Mesendoderm (in vitro differentiated cells): ENCODE data around the gene CSHL1.
"Not testable (repeated sequence)": the region's sequence is repeated elsewhere in the genome, so short reads cannot be mapped to it uniquely, and the experiment has no call there.

ENCODE experiments used
- DNase-seq: peaks from one replicate; pipeline ENCODE4 v3.0.0; 2013
- H2AK5ac ChIP-seq: 2 replicates; pipeline ENCODE4 v1.6.1; 2013; ENCODE audit warnings: low read length, inconsistent platforms
- H2BK120ac ChIP-seq: 2 replicates; pipeline ENCODE4 v1.6.1; 2013; ENCODE audit warnings: low read depth, mild to moderate bottlenecking, low read length, moderate library complexity, mixed read lengths
- H2BK15ac ChIP-seq: replicated peaks from 2 replicates; pipeline ENCODE4 v1.6.1; 2013; ENCODE audit warnings: low read depth, mild to moderate bottlenecking, moderate library complexity
- H2BK5ac ChIP-seq: 2 replicates; pipeline ENCODE4 v1.6.1; 2013; ENCODE audit warnings: low read length, inconsistent platforms
- H3K18ac ChIP-seq: 2 replicates; pipeline ENCODE4 v1.6.1; 2013; ENCODE audit warnings: mild to moderate bottlenecking, low read length, mixed read lengths
- H3K23ac ChIP-seq: one replicate; pipeline ENCODE4 v1.6.1; 2013; ENCODE audit warnings: low read length
- H3K27ac ChIP-seq: 2 replicates; pipeline ENCODE4 v1.5.1; 2013; ENCODE audit warnings: low read depth, mild to moderate bottlenecking, inconsistent platforms, low read length, moderate library complexity
- H3K27me3 ChIP-seq: 2 replicates; pipeline ENCODE4 v1.6.1; 2013; ENCODE audit warnings: low read length, control low read depth, mild to moderate bottlenecking, inconsistent platforms; ENCODE audit not compliant: insufficient read depth, poor library complexity
- H3K36me3 ChIP-seq: 2 replicates; pipeline ENCODE4 v1.6.1; 2013; ENCODE audit warnings: low read length, inconsistent platforms; ENCODE audit not compliant: control insufficient read depth, insufficient read depth
- H3K4ac ChIP-seq: one replicate; pipeline ENCODE4 v1.6.1; 2013; ENCODE audit warnings: low read depth, mild to moderate bottlenecking, low read length, moderate library complexity
- H3K4me1 ChIP-seq: 2 replicates; pipeline ENCODE4 v1.6.1; 2013; ENCODE audit warnings: low read depth, low read length, inconsistent platforms; ENCODE audit not compliant: control insufficient read depth
- H3K4me2 ChIP-seq: 2 replicates; pipeline ENCODE4 v1.6.1; 2013; ENCODE audit warnings: low read length
- H3K4me3 ChIP-seq: 2 replicates; pipeline ENCODE4 v1.5.1; 2013; ENCODE audit warnings: mild to moderate bottlenecking, low read length
- H3K56ac ChIP-seq: one replicate; pipeline ENCODE4 v1.6.1; 2013; ENCODE audit warnings: low read length
- H3K79me1 ChIP-seq: 2 replicates; pipeline ENCODE4 v1.6.1; 2013; ENCODE audit warnings: low read length, inconsistent platforms
- H3K79me2 ChIP-seq: 2 replicates; pipeline ENCODE4 v1.6.1; 2013; ENCODE audit warnings: mild to moderate bottlenecking, low read length; ENCODE audit not compliant: control insufficient read depth, insufficient read depth
- H3K9ac ChIP-seq: 2 replicates; pipeline ENCODE4 v1.6.1; 2013; ENCODE audit warnings: low read length, inconsistent platforms
- H4K5ac ChIP-seq: one replicate; pipeline ENCODE4 v1.6.1; 2013; ENCODE audit warnings: low read length
- H4K8ac ChIP-seq: one replicate; pipeline ENCODE4 v1.6.1; 2013; ENCODE audit warnings: low read depth, mild to moderate bottlenecking, control low read depth, low read length, moderate library complexity
- WGBS: extraction: QIAGEN DNeasy Blood & Tissue Kit; methylation state at CpG from one replicate; pipeline ENCODE4 v1.1.7; 2013; ENCODE audit warnings: low lambda C conversion rate, missing lambda C conversion rate; ENCODE audit not compliant: insufficient coverage; ENCODE audit errors: extremely low coverage; 5-methylcytosine and 5-hydroxymethylcytosine counted together

CSHL1 gene

GRCh38 chr17:63914471-63914870, 3.4 kb upstream of the CSHL1 start:
- no peak overlapping the region for H4K8ac ChIP-seq
- H3K27me3 ChIP-seq, result no peaks in the 10 kb centered on the region
- H2AK5ac ChIP-seq, result no peak overlapping the region
- no peak overlapping the region for H3K18ac ChIP-seq
- H2BK120ac ChIP-seq, result no peak overlapping the region
- no peak overlapping the region for H3K56ac ChIP-seq
- no peak overlapping the region for H3K23ac ChIP-seq
- WGBS, result no CpG with 5 or more reads among the region's 7 CpGs
- no peaks in the 10 kb centered on the region for H3K4me1 ChIP-seq
- H2BK15ac ChIP-seq, result no peak overlapping the region
- no peak overlapping the region for H3K27ac ChIP-seq
- H3K4me3 ChIP-seq, result no peak overlapping the region
- no peak overlapping the region for H3K9ac ChIP-seq
- no peaks in the 10 kb centered on the region for H3K79me2 ChIP-seq
- H3K36me3 ChIP-seq, result no peaks in the 10 kb centered on the region
- no peaks in the 10 kb centered on the region for H3K79me1 ChIP-seq
- no peak overlapping the region for H2BK5ac ChIP-seq
- no peak overlapping the region for H3K4ac ChIP-seq
- H4K5ac ChIP-seq, result no peak overlapping the region
- H3K4me2 ChIP-seq, result no peak overlapping the region
- DNase-seq, result no peak

- Histone ChIP-seq H4K8ac (no peak overlapping the region), H3K4me1 (no peaks in the 10 kb centered on the region), H3K36me3 (no peaks in the 10 kb centered on the region), H3K4me2 (no peak overlapping the region), H3K79me1 (no peaks in the 10 kb centered on the region), H2BK5ac (no peak overlapping the region), H3K4me3 (no peak overlapping the region), H3K56ac (no peak overlapping the region), H3K27me3 (no peaks in the 10 kb centered on the region), H3K18ac (no peak overlapping the region), H2AK5ac (no peak overlapping the region), H4K5ac (no peak overlapping the region), H3K23ac (no peak overlapping the region), H3K4ac (no peak overlapping the region), H2BK15ac (no peak overlapping the region), H3K79me2 (no peaks in the 10 kb centered on the region), H3K9ac (no peak overlapping the region), H3K27ac (no peak overlapping the region), H2BK120ac (no peak overlapping the region)
- peak; percentile 41 for DNase-seq
- WGBS, result no CpG with 5 or more reads among the region's 8 CpGs
These were observed 621 bp upstream of the CSHL1 start for GRCh38 chr17:63911657-63912100.

GRCh38 chr17:63910096-63910495, 962 bp downstream of the CSHL1 start:
- H3K56ac ChIP-seq, result no peak overlapping the region
- no CpG with 5 or more reads among the region's 14 CpGs for WGBS

GRCh38 chr17:63909586-63909985, 1.5 kb downstream of the CSHL1 start:
- not testable (repeated sequence) for H3K18ac ChIP-seq, H3K79me2 ChIP-seq, H3K27ac ChIP-seq, H3K4me1 ChIP-seq, H3K4me3 ChIP-seq, H3K23ac ChIP-seq, H4K8ac ChIP-seq, H2BK5ac ChIP-seq, DNase-seq, H3K27me3 ChIP-seq, H3K4ac ChIP-seq, H3K79me1 ChIP-seq, H3K9ac ChIP-seq, H4K5ac ChIP-seq, H3K56ac ChIP-seq, H2BK120ac ChIP-seq, H2BK15ac ChIP-seq, H2AK5ac ChIP-seq, H3K36me3 ChIP-seq, H3K4me2 ChIP-seq
- WGBS, result no CpG with 5 or more reads among the region's 10 CpGs

More at GRCh38 chr17:63910096-63910495, 962 bp downstream of the CSHL1 start:
- no peak for DNase-seq
- Histone ChIP-seq H2AK5ac (no peak overlapping the region), H3K79me1 (no peaks in the 10 kb centered on the region), H3K18ac (no peak overlapping the region), H3K36me3 (no peaks in the 10 kb centered on the region), H2BK15ac (no peak overlapping the region), H3K4ac (no peak overlapping the region), H3K9ac (no peak overlapping the region), H3K4me3 (no peak overlapping the region), H4K5ac (no peak overlapping the region), H2BK5ac (no peak overlapping the region), H2BK120ac (no peak overlapping the region), H3K27me3 (no peaks in the 10 kb centered on the region), H3K27ac (no peak overlapping the region), H4K8ac (no peak overlapping the region), H3K79me2 (no peaks in the 10 kb centered on the region), H3K23ac (no peak overlapping the region), H3K4me2 (no peak overlapping the region), H3K4me1 (no peaks in the 10 kb centered on the region)

GRCh38 chr17:63907161-63907778, 3.8 kb downstream of the CSHL1 start:
- not testable (repeated sequence) for H2BK15ac ChIP-seq, H3K79me1 ChIP-seq, H3K56ac ChIP-seq, H3K4me1 ChIP-seq, H4K8ac ChIP-seq, H3K4me2 ChIP-seq, H4K5ac ChIP-seq, H3K9ac ChIP-seq, H2BK120ac ChIP-seq, H3K36me3 ChIP-seq, H2AK5ac ChIP-seq, H3K4ac ChIP-seq, H3K4me3 ChIP-seq, H3K79me2 ChIP-seq, H3K27ac ChIP-seq, H3K18ac ChIP-seq, H3K27me3 ChIP-seq, H2BK5ac ChIP-seq, H3K23ac ChIP-seq
- no CpG with 5 or more reads among the region's 12 CpGs for WGBS
- DNase-seq, result peak; percentile 60

- H2BK15ac ChIP-seq, DNase-seq: not testable (repeated sequence)
These were observed 6.3 kb downstream of the CSHL1 start for GRCh38 chr17:63904796-63905195.

More at GRCh38 chr17:63904796-63905195, 6.3 kb downstream of the CSHL1 start:
- H2AK5ac ChIP-seq, H3K79me2 ChIP-seq, H3K4ac ChIP-seq, H2BK5ac ChIP-seq, H3K27ac ChIP-seq, H3K9ac ChIP-seq, H4K8ac ChIP-seq, H3K4me1 ChIP-seq, H3K23ac ChIP-seq, H3K79me1 ChIP-seq, H2BK120ac ChIP-seq, H4K5ac ChIP-seq, H3K18ac ChIP-seq, H3K36me3 ChIP-seq, H3K4me2 ChIP-seq, H3K56ac ChIP-seq, H3K27me3 ChIP-seq, H3K4me3 ChIP-seq: not testable (repeated sequence)
- no CpG with 5 or more reads among the region's 8 CpGs for WGBS
